PC-9 (cell line): ENCODE data around the gene MITF. TPM values are rescaled to one million over a fixed set of nuclear protein-coding genes. Genes with fewer than 3 reads are reported as not detected.

Experiments
- BruUV-seq: library from RNA; stranded (reverse); fragments of 400-500 nt; replicated peaks from 2 replicates; lab custom pipeline; 2021; lab: Mats Ljungman, UMichigan
- CTCF ChIA-PET: fragments of 300-600 bp; sonication (Branson Sonifier 250); formaldehyde crosslinking; loops from one replicate; lab custom pipeline; 2022; ENCODE audit warnings: antibody characterized with exemption; lab: Charles Lee
- POLR2A ChIA-PET: fragments of 300-600 bp; sonication (Branson Sonifier 250); formaldehyde crosslinking; loops from one replicate; lab custom pipeline; 2022; ENCODE audit warnings: antibody characterized with exemption; ENCODE audit not compliant: unreplicated experiment; lab: Charles Lee
- DNase-seq, 2 experiments: peaks; one replicate each; pipeline versions ENCODE4 v3.0.0 to v3.0.0-alpha.2; 2015 to 2022; ENCODE audit warnings: mixed read lengths in 1 of 2
- H2AFZ ChIP-seq: fragments of 200-600 bp; sonication (generic); 2 replicates; pipeline ENCODE4 v1.8.1; 2017; ENCODE audit warnings: antibody characterized with exemption
- H3F3A ChIP-seq: fragments of 200-600 bp; sonication (generic); 2 replicates; pipeline ENCODE4 v1.8.1; 2017; ENCODE audit warnings: antibody characterized with exemption, mild to moderate bottlenecking, low read depth; ENCODE audit not compliant: insufficient read depth
- H3K27ac ChIP-seq: fragments of 200-600 bp; sonication (generic); 2 replicates; pipeline ENCODE4 v1.6.1; 2016; ENCODE audit warnings: mixed run types
- H3K27me3 ChIP-seq: fragments of 200-600 bp; sonication (generic); 2 replicates; pipeline ENCODE4 v1.6.1; 2016; ENCODE audit warnings: low read depth, mixed run types; ENCODE audit not compliant: insufficient read depth
- H3K36me3 ChIP-seq: fragments of 200-600 bp; sonication (generic); 2 replicates; pipeline ENCODE4 v1.6.1; 2016; ENCODE audit warnings: low read depth, mixed run types
- H3K4me1 ChIP-seq: fragments of 200-600 bp; sonication (generic); replicated peaks from 2 replicates; pipeline ENCODE4 v1.6.1; 2016; ENCODE audit warnings: mixed run types; ENCODE audit not compliant: insufficient read depth
- H3K4me2 ChIP-seq: fragments of 200-600 bp; sonication (generic); 2 replicates; pipeline ENCODE4 v1.6.1; 2017; ENCODE audit warnings: mixed run types
- H3K4me3 ChIP-seq: fragments of 200-600 bp; sonication (generic); 2 replicates; pipeline ENCODE4 v1.6.1; 2016; ENCODE audit warnings: mixed run types
- H3K79me2 ChIP-seq: fragments of 200-600 bp; sonication (generic); 2 replicates; pipeline ENCODE4 v1.6.1; 2017; ENCODE audit warnings: low read depth, mixed run types
- H3K9me2 ChIP-seq: fragments of 200-600 bp; sonication (generic); 2 replicates; pipeline ENCODE4 v1.8.1; 2017; ENCODE audit warnings: mild to moderate bottlenecking; ENCODE audit not compliant: insufficient read depth
- H3K9me3 ChIP-seq: fragments of 200-600 bp; sonication (generic); 2 replicates; pipeline ENCODE4 v1.8.1; 2016; ENCODE audit warnings: low read depth; ENCODE audit not compliant: insufficient read depth
- H4K20me1 ChIP-seq: fragments of 200-600 bp; sonication (generic); 2 replicates; pipeline ENCODE4 v1.8.1; 2017; ENCODE audit not compliant: insufficient read depth
- CTCF ChIP-seq: fragments of 200-600 bp; sonication (generic); conservative IDR thresholded peaks from 2 replicates; pipeline ENCODE4 v1.6.1; 2017; ENCODE audit warnings: mixed run types, antibody characterized with exemption, mild to moderate bottlenecking, moderate library complexity
- EZH2 ChIP-seq: fragments of 200-600 bp; sonication (generic); IDR thresholded peaks from 2 replicates; pipeline ENCODE4 v1.8.0; 2017; ENCODE audit warnings: antibody characterized with exemption, low read depth
- intact Hi-C: fragments of 100-400 bp; cut with micrococcal nuclease; formaldehyde crosslinking; loops from one replicate; pipeline ENCODE4 v1.10.0; 2022; ENCODE audit not compliant: unreplicated experiment
- total RNA-seq: library from RNA; stranded (reverse); gene quantifications from 2 replicates; pipeline ENCODE4 v1.2.3, GENCODE V29; 2021

The MITF gene
- total RNA-seq, 1 experiment from 2014 or later, result 15.5 TPM

- no peaks in the 10 kb centered on the region for H3K27me3 ChIP-seq
- peaks cover 22% of the 10 kb centered on the region for H3F3A ChIP-seq
- H3K9me3 ChIP-seq, result no peaks in the 10 kb centered on the region
- TSS peak; percentile 19 for BruUV-seq
- no peaks in the 10 kb centered on the region for H3K36me3 ChIP-seq
- CTCF ChIA-PET, result no interaction called here
- intact Hi-C loops, result no loop called here
- H3K79me2 ChIP-seq, result peaks cover 19% of the 10 kb centered on the region
- H3K27ac ChIP-seq, result peak overlapping the region; percentile 88; the same call in 1 of the 2 replicates
- no peaks in the 10 kb centered on the region for H3K9me2 ChIP-seq
- H4K20me1 ChIP-seq, result no peaks in the 10 kb centered on the region
- H3K4me2 ChIP-seq, result peak overlapping the region; percentile 38
- no peak for DNase-seq
- POLR2A ChIA-PET, result no interaction called here
- TF ChIP-seq EZH2 (no peak), CTCF (no peak)
- H3K4me3 ChIP-seq, result no peak overlapping the region; the same call in 1 of the 2 replicates
- H2AFZ ChIP-seq, result no peak overlapping the region
- peaks cover 65% of the 10 kb centered on the region for H3K4me1 ChIP-seq
Observed at GRCh38 chr3:69764121-69764741, 25.0 kb downstream of the MITF start.

- Histone ChIP-seq H3K79me2 (peaks cover 19% of the 10 kb centered on the region), H4K20me1 (no peaks in the 10 kb centered on the region), H3K4me1 (peaks cover 71% of the 10 kb centered on the region), H2AFZ (no peak overlapping the region), H3K36me3 (no peaks in the 10 kb centered on the region), H3K9me2 (no peaks in the 10 kb centered on the region), H3K4me2 (peak overlapping the region; percentile 38), H3F3A (peaks cover 28% of the 10 kb centered on the region), H3K9me3 (no peaks in the 10 kb centered on the region), H3K4me3 (no peak overlapping the region; the same call in 1 of the 2 replicates), H3K27me3 (no peaks in the 10 kb centered on the region), H3K27ac (no peak overlapping the region)
- TF ChIP-seq EZH2 (no peak), CTCF (no peak)
- intact Hi-C loops, result no loop called here
- BruUV-seq, result no TSS peak
- DNase-seq, result no peak
- CTCF ChIA-PET, result no interaction called here
- POLR2A ChIA-PET, result no interaction called here
Observed at GRCh38 chr3:69764861-69765260, 25.6 kb downstream of the MITF start.

GRCh38 chr3:69766638-69767037 lies 27.4 kb downstream of the MITF start:
- Histone ChIP-seq H3K9me2 (no peaks in the 10 kb centered on the region), H3F3A (peaks cover 39% of the 10 kb centered on the region), H3K4me1 (peaks cover 74% of the 10 kb centered on the region), H3K27ac (no peak overlapping the region), H3K4me2 (no peak overlapping the region), H2AFZ (no peak overlapping the region), H3K36me3 (no peaks in the 10 kb centered on the region), H3K9me3 (no peaks in the 10 kb centered on the region), H3K27me3 (no peaks in the 10 kb centered on the region), H3K79me2 (peaks cover 19% of the 10 kb centered on the region), H3K4me3 (no peak overlapping the region), H4K20me1 (no peaks in the 10 kb centered on the region)
- BruUV-seq, result no TSS peak
- POLR2A ChIA-PET, result no interaction called here
- CTCF ChIA-PET, result no interaction called here
- DNase-seq, result no peak
- no peak for TF ChIP-seq EZH2
- no peak for TF ChIP-seq CTCF
- intact Hi-C loops, result no loop called here
